ENCODE data around the gene CMTM8.

Gene CMTM8

DNA sequence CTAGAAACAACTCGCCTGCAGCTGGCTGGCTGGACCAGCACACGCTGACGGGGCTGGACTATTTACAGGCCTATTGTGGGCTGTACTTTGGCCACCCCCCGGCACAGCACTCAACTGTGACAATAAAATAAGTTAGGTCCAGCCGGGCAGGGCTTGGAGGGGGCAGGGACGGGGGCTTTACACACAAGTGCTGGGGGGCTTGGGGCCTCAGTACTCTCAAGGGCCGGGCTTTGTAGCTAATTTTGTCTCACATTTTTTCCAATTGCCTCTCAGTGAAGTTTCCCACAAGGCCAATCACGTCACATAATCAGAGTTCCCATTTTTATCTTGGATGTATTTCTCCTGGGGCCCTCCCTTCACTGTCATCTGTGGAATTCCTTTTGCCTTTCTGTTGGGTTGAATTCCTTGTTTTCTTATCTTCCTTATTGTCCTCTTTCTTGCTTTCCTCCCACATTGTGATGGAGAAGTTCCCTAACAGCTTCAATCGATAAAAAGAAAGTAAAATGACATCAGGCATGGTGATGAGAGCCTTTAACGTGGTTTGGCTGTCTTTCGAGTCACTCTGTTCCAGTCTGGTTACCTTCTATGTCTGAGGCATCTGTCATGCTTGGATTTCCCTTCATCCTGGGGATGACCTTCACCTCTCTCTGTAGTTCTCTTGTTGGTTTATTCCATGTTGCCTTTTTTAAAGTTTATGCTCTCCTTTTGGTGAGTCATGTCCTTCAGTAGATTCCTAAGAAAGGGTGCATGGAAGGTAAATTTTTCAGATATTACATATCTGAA, 109.1 kb downstream of the CMTM8 start:
- no peak for DNase-seq

DNA sequence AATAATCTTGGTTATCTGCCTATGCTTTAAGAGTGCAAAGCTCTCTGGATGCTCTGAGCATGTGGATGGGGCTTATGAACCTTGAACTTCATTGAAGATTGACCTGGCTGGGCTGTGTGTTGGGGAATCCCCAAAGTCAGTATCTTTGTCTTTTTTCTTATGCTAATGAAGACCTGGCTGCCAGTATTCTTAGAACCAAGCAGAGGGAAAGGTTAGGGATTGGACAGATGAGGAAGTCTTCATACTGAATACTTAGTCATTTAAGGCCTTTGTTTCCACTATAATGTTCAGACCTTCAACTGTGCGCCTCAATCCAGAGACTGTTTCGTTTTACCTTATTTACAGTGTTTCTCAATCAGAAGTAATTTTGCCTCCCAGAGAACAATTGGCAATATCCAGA, 110.7 kb downstream of the CMTM8 start:
- no peak for DNase-seq

DNA sequence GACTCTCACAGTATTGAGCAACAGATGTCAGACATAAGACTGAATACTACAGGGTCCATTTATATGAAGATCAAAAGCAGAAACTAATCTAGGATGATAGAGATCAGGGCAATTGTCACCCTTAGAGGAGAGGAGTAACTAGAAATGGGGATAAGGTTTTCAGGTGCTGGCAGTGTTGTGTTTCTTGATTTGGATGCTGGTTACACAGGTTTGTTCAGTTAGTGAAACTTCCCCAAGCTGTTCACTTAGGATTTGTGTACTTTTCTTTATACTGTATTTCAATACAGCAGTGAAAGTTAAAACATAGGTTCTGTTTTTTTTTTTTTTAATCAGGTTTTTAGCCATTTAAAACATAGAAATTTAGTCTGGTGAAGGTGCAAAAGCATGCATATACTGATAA, 114.1 kb downstream of the CMTM8 start:
- no peak for DNase-seq

- no peak for DNase-seq
Observed at GRCh38 chr3:32353351-32353750, 114.9 kb downstream of the CMTM8 start.

DNA sequence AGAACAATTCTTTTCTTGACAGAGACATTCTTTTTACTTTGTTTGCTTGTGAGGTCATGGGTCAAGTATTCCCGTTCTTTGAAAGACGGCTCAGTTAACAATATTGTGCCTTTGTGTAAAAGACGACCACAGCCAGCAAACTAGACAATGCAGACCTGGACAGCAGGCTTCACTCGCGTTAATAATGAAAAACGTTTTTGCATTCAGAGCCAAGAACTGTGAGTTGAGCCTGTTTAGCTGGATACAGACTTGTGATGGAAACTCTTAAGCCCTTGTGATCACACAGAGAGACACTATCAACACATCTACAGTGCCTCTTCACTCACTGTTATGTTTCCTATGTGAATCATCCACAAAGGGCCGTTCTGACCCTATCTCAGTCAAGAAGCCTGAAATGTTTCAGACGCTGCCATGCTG, 115.9 kb downstream of the CMTM8 start:
- no peak for DNase-seq

- no peak for DNase-seq
Observed at GRCh38 chr3:32355751-32356291, 117.3 kb downstream of the CMTM8 start.

- no peak for DNase-seq
Observed at GRCh38 chr3:32359766-32360492, 121.4 kb downstream of the CMTM8 start.

- no peak for DNase-seq
Observed at GRCh38 chr3:32360493-32360827, 122.0 kb downstream of the CMTM8 start.

DNA sequence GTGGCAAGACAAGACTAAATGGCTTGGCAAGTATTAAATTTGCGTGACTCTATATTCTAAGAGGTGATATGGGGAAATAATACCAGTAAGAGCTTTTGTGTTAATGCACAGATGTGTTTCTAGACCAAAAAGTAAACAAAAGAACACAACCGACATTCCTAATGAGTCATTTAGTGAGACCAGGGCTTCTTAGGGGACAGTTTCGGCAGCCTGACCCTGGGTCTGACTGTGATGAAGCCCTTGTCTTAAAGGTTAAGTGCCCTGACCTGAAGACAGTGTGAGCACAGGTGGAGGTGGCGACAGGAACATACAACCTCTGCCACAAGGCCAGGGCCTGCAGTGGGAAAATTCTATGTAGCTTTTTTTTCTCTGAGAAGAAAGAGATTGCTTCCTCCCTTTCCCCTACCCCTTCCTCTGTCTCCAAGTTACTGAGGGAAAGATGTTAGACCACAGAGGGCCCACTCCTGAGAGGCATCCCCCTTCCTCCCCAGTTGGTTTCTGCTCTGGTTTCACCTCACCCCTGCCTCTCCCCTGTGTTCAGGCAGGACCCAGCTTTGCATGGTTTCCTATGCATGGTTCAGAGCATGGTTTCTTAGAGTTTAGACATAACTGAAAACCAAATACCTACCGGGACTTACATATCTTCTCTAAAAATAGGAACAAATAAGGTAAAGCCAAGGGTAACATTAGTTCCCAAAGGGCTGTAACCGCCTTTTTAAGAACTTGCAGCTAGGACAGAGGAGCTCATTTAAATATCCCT, 128.3 kb downstream of the CMTM8 start:
- DNase-seq, result no peak

GRCh38 chr3:32367442-32367841, 129.0 kb downstream of the CMTM8 start:
- DNase-seq, result no peak

DNA sequence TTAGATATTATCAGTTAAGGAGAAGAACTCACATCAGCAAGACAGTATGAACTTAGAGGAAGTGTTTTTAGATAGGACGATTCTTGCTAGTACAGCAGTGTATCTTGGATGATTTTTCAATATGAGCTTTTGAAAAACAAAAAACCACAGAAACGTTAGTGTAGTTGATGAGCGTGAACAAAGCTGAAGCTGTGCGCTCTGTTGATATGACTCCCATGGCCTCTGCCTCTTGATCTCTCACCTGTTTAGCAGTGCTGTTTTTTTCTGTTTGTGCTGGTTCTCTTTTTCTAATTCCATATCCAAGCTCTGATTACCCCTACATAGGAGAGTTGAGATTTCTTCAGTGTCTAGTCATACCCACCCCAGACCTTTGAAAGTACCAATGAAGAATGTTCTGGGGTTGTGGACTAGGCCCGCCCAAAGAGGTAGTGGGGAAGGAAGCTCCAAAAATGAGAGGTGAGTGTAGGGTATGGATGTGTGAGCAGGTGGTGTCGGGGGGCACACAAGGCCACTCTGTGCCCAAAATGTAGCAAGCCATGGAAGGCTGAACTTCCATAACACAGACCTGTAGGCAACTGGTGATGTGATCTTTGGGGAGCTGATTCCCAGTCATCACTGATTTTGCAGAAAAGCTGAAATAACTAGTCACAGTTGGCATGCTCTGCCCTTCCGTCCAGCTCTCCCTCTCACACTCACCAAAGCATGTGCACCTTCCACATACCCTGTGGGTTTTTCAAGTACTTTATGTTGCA, 133.2 kb downstream of the CMTM8 start:
- DNase-seq, result peak; percentile 31

GRCh38 chr3:32372213-32372490, 133.7 kb downstream of the CMTM8 start:
- no peak for DNase-seq

GRCh38 chr3:32373276-32373675, 134.8 kb downstream of the CMTM8 start:
- DNase-seq, result no peak

GRCh38 chr3:32373844-32374243, 135.4 kb downstream of the CMTM8 start:
- DNase-seq, result no peak

GRCh38 chr3:32374788-32375595, 136.5 kb downstream of the CMTM8 start:
- peak; percentile 86 for DNase-seq

- no peak for DNase-seq
Observed at GRCh38 chr3:32375596-32375930, 137.1 kb downstream of the CMTM8 start.

DNA sequence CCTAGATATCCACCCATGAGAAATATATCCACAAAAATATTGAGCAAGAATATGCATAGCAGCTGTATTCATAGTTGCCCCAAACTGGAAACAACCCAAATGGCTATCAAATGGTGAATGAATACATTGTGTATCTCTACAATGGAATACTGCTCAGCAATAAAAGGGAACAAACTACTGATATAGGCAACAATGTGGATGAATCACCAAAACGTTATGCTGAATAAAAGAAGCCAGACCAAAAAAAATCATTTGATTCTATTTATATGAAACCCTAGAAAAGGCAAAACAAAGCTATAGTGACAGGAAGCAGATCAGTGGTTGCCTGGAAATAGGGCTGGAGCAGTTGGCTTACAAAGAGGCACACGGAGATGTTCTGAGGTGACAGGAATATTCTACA, 137.6 kb downstream of the CMTM8 start:
- DNase-seq, result no peak

- DNase-seq, result no peak
Observed at GRCh38 chr3:32379831-32380500, 141.5 kb downstream of the CMTM8 start.

DNA sequence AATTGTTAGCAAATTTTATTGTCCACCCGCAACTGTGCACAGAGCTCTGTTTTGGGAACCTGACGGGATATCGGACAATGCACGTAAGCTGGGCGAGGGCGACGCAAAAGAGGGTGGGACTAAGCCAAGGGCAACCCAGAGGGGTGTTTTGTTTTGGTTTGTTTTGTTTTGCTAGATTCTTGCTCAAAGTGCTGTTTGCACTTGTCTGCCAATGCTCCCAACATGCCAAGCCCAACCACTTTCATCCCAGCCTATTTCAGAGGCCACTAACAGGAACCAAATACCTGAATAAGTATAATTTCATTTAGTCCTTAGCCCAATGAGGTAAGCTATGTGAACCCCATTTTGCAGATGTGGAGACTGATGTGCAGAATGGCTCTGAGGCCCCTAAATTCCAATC, 143.4 kb downstream of the CMTM8 start:
- no peak for DNase-seq

- no peak for DNase-seq
Observed at GRCh38 chr3:32383136-32383711, 144.7 kb downstream of the CMTM8 start.

GRCh38 chr3:32384938-32385337, 146.5 kb downstream of the CMTM8 start:
- DNase-seq, result no peak

Measured in CD4-positive, alpha-beta T cell treated with Interleukin-12 subunit alpha and Interleukin-12 subunit beta, for 1 hour (primary cell).